ENCODE data around the gene JPH3.

- TF ChIP-seq CTCF (IDR thresholded peaks at IDR 0.05) (peak in 2 of 3 experiments; percentile 30 to 52), POLR2A (IDR thresholded peaks at IDR 0.05) (no peak)
Observed at GRCh38 chr16:87653234-87653633, 50.9 kb downstream of the JPH3 start.

Data from testis (tissue), 2 donors.